ENCODE measurements around the gene ZCCHC24.

Gene ZCCHC24

DNA sequence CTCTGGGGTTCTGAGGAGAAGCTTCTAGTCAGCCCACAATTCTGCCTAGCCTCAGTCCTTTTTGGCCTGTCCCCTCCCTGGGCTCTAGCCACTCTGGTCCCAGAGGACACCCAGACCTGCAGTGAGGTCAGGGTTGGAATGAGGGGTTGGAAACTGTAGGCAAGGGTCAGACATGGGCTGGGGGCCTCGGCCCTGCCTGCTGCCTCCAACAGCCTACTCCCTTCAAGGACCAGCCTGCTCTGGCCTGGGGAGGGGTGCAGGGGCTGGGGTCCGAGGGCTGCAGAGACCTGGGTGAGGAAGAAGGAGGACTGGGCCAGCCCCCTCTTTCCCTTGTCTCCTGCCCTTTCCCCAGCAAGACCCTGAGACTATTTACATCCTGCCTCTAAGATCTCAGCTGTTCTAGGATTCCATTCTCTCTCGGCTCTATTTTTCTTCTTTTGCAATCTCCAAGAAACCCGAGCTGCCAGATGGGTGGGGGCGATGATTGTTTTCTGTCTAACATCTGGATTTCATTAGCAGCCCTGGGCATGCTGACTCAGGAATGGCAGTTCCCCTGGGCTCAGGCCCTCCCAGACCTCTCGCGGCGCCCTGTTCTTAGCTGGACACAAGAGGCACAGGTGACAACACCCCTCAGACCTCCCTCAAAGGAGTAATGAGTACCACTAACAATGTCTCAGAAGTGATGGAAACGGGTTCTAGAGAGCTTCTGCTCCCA is 23.1 kb downstream of the ZCCHC24 start:
- in situ Hi-C loops (cut with MboI; ENCODE audit: low sequenced_read_pairs): no loop called here
- Histone ChIP-seq H3K36me3 (replicated peaks) (no peaks in the 10 kb centered on the region), H3K27me3 (ENCODE audit: low read depth) (no peaks in the 10 kb centered on the region), H3K4me3 (no peak overlapping the region), H3K9me3 (no peaks in the 10 kb centered on the region), H3K4me1 (no peaks in the 10 kb centered on the region)
- no peak for DNase-seq (ENCODE audit: low spot score in 2 of 2)

DNA sequence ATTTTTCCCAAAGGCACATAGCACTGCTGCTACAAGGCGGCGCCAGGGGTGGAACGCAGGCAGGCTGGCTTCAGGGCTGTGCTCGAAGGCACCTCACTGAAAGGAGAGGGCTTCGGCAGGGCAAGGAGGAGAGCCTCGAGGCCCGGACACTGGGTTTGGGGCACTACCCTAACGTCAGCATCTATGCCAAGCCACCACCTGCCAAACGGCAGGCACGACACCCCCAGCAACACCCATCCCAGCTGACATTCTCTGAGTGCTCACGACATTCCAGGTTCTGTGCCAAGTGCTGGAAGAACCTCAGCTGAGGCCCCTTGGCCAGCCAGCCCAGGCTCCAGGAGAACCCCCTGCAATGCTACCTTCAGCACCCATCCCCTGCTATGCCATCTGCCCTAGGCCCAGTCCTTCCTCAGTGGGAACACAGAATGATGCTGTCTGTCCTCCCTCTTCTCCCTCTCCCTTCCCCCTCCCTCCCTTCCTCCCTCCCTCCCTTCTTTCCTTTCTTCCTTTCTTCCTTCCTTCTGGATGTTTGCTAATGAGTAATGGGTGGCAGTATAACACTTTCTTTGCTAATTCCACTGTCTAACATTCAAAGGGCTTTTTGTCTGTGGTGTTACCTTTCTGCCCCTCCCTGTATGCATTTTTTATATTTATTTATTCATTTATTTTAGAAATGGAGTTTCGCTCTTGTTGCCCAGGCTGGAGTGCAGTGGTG is 24.3 kb downstream of the ZCCHC24 start:
- no peak for DNase-seq (ENCODE audit: low spot score in 2 of 2)
- H3K4me1 ChIP-seq: no peaks in the 10 kb centered on the region
- no peaks in the 10 kb centered on the region for H3K9me3 ChIP-seq
- no peaks in the 10 kb centered on the region for H3K27me3 ChIP-seq (ENCODE audit: low read depth)
- H3K36me3 ChIP-seq (replicated peaks): no peaks in the 10 kb centered on the region
- H3K4me3 ChIP-seq: no peak overlapping the region
- in situ Hi-C loops (cut with MboI; ENCODE audit: low sequenced_read_pairs): no loop called here

DNA sequence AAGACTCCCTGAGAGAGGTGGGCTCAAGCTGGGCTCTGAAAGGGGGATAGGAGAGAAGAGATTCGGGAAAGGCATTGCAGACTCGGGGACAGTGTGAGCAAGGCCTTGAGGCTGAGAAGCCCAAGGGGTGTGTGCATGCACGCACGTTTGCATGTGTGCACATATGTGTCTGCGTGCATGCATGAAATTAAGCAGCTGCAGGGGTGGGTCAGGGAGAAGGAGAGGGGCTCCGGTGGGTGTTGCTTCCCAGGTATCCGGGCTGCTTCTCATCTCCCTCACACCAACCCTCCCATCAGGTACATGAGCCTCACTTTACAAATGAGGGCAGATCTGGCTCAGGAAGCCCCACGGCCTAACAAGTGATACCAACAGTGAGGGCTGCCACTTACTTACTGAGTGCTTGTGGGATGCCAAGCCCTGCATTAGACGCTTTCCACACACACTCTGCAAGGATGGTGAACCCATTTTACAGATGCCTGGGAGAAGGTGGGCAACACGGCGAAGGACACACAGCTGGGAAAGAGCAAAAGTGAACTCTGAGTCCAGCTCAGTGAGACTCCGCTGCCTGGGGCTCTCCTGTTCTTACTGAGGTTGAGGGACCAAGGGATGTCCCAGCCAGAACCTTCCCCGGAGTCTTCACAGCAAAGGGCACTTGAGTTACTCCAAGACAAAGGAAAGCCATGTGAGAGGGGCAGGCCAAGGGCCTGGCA is 26.4 kb downstream of the ZCCHC24 start:
- no peaks in the 10 kb centered on the region for H3K27me3 ChIP-seq (ENCODE audit: low read depth)
- H3K4me3 ChIP-seq: no peak overlapping the region
- DNase-seq (ENCODE audit: low spot score in 2 of 2): no peak
- H3K9me3 ChIP-seq: no peaks in the 10 kb centered on the region
- in situ Hi-C loops (cut with MboI; ENCODE audit: low sequenced_read_pairs): no loop called here
- H3K4me1 ChIP-seq: no peaks in the 10 kb centered on the region
- H3K36me3 ChIP-seq (replicated peaks): no peaks in the 10 kb centered on the region

DNA sequence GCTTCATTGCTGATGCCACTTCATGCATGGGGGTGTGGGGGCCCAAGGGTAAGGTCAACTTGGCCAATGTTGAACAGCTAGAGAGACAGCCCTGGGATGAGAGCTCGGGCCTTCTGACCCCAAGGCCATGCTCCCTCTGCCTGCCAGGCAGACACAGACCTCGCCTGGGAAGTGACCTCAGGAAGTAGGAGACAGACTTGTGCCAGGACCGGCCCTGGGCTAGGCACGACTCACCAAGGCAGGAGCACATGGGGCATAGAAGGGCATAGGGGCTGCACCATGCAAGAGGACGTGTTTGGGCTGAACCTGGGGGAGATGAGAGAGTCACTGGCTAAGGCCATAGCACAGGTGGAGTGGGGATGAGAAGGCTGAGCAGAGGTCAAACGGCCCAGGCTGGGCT is 27.1 kb downstream of the ZCCHC24 start:
- no peaks in the 10 kb centered on the region for H3K36me3 ChIP-seq (replicated peaks)

DNA sequence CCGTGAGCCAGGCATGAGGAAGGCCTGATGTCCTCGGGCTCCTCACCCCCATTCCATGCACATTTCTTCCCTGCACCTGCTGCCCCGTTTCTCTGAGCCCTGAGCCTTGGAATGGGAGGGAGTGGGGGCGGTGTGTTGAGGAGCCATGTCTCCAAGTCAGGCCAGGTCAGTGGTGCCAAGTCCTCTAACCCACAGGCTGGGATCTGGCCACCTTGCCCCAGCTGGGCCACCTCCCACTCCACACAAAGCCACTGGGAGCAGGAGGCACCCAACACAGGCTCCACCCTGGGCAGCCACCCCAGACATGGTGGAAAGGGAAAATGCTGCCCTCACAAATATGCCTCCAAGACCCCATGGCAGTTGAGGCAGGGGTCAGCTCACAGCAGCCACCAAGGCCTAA is 27.7 kb downstream of the ZCCHC24 start:
- Histone ChIP-seq H3K4me1 (no peaks in the 10 kb centered on the region), H3K27me3 (ENCODE audit: low read depth) (no peaks in the 10 kb centered on the region), H3K4me3 (no peak overlapping the region), H3K36me3 (replicated peaks) (no peaks in the 10 kb centered on the region), H3K9me3 (no peaks in the 10 kb centered on the region)
- in situ Hi-C loops (cut with MboI; ENCODE audit: low sequenced_read_pairs): no loop called here
- no peak for DNase-seq (ENCODE audit: low spot score in 2 of 2)

More for the DNA sequence above, 27.1 kb downstream of the ZCCHC24 start:
- Histone ChIP-seq H3K9me3 (no peaks in the 10 kb centered on the region), H3K27me3 (ENCODE audit: low read depth) (no peaks in the 10 kb centered on the region), H3K4me3 (no peak overlapping the region), H3K4me1 (no peaks in the 10 kb centered on the region)
- no peak for DNase-seq (ENCODE audit: low spot score in 2 of 2)
- in situ Hi-C loops (cut with MboI; ENCODE audit: low sequenced_read_pairs): no loop called here

DNA sequence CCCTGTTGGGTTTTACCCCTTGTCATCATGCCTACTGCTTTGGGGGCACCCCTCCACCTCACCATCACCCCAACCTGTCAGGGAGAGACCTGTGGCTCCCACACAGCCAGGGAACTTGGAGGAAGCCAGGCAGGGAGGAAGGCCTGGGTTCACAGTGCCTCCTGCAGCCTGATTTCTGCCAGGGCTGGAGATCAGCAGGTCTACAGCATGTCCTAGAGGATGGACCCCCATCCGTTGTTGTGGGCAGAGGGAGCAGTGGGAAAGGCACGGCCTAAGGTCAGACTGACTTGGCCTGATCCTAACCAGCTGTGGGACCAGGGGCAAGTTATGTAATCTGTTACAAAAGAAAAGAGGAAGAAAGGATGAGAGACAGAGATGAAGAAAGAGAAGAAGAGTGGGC is 28.2 kb downstream of the ZCCHC24 start:
- no peaks in the 10 kb centered on the region for H3K9me3 ChIP-seq
- H3K4me3 ChIP-seq: no peak overlapping the region
- no peak for DNase-seq (ENCODE audit: low spot score in 2 of 2)
- in situ Hi-C loops (cut with MboI; ENCODE audit: low sequenced_read_pairs): no loop called here
- H3K27me3 ChIP-seq (ENCODE audit: low read depth): no peaks in the 10 kb centered on the region
- no peaks in the 10 kb centered on the region for H3K36me3 ChIP-seq (replicated peaks)
- H3K4me1 ChIP-seq: no peaks in the 10 kb centered on the region

DNA sequence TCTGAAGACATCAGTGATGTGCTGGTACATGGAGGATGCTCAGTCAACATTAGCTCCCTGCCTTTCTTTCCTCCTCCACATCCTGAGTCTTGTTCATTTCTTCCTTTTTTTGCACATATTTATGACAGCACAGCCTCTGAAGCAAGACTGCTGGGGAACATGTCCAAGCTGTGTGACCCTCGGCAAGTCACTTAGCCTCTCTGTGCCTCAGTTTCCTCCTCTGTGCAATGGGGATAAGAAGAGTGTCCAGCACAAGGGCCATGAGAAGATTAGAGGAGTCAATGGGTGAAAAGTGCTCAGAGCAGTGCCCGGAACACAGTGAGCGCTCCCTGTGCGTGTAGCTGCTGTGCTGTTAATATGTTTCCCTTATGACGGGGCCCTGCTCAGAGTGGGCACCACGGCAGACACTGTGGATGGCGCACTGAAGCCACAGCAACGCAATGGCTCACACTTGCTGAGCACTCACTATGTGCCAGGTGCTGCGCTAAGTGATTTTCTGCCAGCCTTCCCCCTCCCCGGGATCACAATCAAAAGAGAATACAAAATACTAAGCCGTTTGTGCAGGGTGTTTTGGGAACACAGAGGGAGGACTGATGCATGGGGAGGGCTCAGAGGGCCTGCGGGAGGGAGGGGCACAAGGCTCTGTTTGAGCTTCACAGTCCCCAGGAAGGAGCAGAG is 28.7 kb downstream of the ZCCHC24 start:
- H3K36me3 ChIP-seq (replicated peaks): no peaks in the 10 kb centered on the region
- no peaks in the 10 kb centered on the region for H3K27me3 ChIP-seq (ENCODE audit: low read depth)
- in situ Hi-C loops (cut with MboI; ENCODE audit: low sequenced_read_pairs): no loop called here
- no peaks in the 10 kb centered on the region for H3K9me3 ChIP-seq
- no peak for DNase-seq (ENCODE audit: low spot score in 2 of 2)
- no peak overlapping the region for H3K4me3 ChIP-seq
- no peaks in the 10 kb centered on the region for H3K4me1 ChIP-seq

DNA sequence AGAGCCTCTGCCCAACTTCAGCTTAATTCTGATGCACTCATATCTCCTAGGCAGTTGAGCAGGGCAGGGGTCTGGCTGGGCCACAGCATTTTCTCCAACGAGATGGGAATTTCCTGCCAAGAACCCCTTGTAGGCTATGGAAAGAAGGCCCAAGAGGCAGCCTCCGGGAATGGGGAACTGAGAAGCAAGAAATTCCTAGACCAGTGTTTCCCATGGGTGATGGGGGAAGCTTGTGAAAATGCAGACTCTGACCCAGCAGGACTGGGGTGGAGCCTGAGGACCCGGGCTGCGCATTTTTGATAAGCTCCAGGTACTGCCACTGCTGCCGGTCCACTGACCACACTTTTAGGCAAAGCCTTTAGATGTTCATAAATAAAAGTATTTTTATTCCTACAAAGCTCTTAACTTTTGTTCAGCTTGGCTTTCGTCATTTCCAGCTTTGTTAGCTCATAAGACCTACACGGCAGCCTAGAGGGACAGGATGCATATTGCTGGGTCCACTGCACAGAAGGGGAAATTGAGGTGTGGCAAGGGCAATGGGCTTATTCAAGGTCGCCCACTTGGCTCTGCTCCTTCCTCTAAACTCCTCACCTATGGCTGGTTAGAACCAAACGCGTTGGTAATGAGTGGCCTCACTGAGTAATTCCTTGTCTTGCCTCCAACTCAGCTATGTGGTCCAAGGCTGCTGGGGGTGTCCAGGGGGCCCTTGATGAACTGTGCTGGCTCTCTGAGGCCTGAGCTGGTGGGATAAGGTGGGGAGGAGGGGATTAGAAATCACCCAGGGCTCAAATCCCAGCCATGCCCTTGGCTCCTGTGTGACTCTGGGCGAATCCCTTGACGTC is 29.5 kb downstream of the ZCCHC24 start:
- no peaks in the 10 kb centered on the region for H3K27me3 ChIP-seq (ENCODE audit: low read depth)
- H3K4me3 ChIP-seq: no peak overlapping the region
- in situ Hi-C loops (cut with MboI; ENCODE audit: low sequenced_read_pairs): no loop called here
- no peaks in the 10 kb centered on the region for H3K4me1 ChIP-seq
- no peaks in the 10 kb centered on the region for H3K9me3 ChIP-seq
- DNase-seq (ENCODE audit: low spot score in 2 of 2): no peak
- H3K36me3 ChIP-seq (replicated peaks): no peaks in the 10 kb centered on the region

DNA sequence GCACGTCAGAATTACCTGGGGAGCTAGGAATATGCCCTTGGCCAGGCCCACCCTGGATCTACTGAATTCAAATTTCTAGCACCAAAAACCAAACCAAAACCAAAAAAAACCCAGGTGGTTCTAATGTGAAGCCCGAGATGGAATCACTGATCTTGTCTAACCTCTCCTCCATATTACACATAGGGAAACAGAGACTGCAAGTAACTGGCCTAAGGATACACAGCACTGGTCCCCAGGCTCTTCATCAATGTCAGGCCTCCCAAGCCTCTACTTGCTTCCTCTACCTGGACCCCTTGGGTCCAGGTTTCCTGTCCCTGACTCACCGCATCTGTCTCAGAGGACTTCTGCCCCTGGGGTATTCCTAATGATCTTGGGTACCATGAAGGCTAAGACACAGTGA is 30.7 kb downstream of the ZCCHC24 start:
- no peak for DNase-seq (ENCODE audit: low spot score in 2 of 2)
- no peaks in the 10 kb centered on the region for H3K27me3 ChIP-seq (ENCODE audit: low read depth)
- H3K36me3 ChIP-seq (replicated peaks): no peaks in the 10 kb centered on the region
- in situ Hi-C loops (cut with MboI; ENCODE audit: low sequenced_read_pairs): no loop called here
- no peaks in the 10 kb centered on the region for H3K4me1 ChIP-seq
- no peak overlapping the region for H3K4me3 ChIP-seq
- H3K9me3 ChIP-seq: no peaks in the 10 kb centered on the region

DNA sequence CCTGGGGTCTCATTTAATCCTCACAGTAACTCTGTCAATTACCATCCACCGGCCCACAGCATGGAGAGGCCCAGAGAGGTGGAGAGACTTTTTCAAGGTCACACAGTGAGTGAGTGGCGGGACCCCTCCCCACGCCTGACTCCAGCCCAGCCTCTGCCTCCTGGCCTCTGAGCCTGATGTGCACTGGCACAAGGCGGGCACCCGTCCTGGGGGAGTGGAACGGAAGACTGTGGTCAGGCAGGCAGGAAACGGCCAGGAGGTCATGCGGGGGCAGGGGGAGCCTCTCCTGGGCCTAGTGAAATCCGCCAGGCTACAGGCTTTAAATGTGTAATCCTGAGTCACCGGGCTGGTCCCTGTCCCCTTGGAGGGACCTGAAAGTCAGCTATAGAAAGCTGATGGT is 32.2 kb downstream of the ZCCHC24 start:
- no peak overlapping the region for H3K4me3 ChIP-seq
- H3K36me3 ChIP-seq (replicated peaks): no peaks in the 10 kb centered on the region
- no peaks in the 10 kb centered on the region for H3K4me1 ChIP-seq
- in situ Hi-C loops (cut with MboI; ENCODE audit: low sequenced_read_pairs): no loop called here
- H3K27me3 ChIP-seq (ENCODE audit: low read depth): no peaks in the 10 kb centered on the region
- H3K9me3 ChIP-seq: no peaks in the 10 kb centered on the region
- DNase-seq (ENCODE audit: low spot score in 2 of 2): no peak

DNA sequence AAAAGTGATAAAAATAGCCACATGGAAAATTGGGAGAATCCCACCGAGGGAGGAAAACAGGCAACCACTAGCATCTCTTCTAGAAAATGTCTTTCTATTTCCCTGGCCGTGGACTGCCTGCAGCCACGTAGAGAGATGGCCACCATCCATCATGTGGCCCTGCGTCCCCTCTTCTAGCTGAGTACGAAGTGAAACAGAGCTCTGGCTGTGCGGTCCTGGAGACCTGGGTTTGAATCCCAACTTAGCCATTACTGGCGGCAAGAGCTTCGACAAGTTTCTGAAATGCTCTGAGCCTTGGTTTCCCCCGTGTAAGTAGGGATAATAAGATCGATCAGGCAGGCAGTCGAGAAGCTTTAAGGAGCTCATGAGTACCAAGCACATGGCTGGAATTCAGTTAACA is 32.9 kb downstream of the ZCCHC24 start:
- no peaks in the 10 kb centered on the region for H3K4me1 ChIP-seq
- H3K9me3 ChIP-seq: no peaks in the 10 kb centered on the region
- in situ Hi-C loops (cut with MboI; ENCODE audit: low sequenced_read_pairs): no loop called here
- H3K27me3 ChIP-seq (ENCODE audit: low read depth): no peaks in the 10 kb centered on the region
- H3K36me3 ChIP-seq (replicated peaks): no peaks in the 10 kb centered on the region
- H3K4me3 ChIP-seq: no peak overlapping the region
- DNase-seq (ENCODE audit: low spot score in 2 of 2): no peak

DNA sequence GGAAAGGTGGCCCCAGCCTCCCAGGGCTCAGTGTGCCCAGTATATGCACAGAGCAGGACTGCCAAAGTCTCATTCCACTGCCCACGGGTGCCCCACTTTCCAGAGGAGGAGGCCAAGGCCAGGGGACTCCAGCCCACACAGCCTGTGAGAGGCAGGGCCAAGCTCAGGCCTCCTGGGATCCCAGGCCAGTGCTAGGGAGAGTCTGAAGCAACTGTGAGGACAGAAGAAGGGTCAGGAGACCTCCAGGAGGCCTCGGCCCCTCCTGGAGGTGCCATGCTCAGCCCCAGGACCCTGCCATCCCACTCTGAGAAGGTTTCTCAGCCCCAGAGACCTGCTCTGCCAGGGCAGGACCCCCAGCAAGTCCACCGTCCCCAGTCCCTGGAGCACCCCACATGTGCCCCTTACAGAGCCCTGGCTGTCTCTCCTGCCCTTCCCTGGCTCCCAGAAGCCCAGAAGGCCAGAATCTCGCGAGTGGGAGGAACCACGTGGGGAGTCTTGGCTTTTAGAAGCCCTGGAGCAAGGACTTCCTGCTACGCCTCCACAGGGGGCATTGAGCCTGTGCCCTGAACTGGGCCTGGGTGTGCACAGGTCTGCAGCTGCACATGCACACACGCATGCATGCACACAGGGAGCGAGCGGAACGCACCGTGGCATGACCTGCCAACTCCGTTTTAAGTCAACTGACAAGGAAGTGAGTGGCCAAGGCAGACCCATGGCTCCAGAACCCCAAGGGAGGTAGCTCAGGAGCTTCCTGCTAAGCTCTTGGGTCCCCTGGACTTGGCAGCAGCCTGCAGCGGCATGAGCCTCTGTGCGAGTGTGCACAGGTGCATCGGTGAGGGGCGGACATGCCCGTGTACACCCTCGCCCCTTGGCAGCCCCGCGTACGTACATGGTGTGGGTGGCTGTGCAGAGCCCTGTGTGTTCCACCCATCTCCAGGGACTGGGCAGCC is 33.6 kb downstream of the ZCCHC24 start:
- Histone ChIP-seq H3K9me3 (no peaks in the 10 kb centered on the region), H3K27me3 (ENCODE audit: low read depth) (no peaks in the 10 kb centered on the region), H3K4me1 (no peaks in the 10 kb centered on the region), H3K36me3 (replicated peaks) (no peaks in the 10 kb centered on the region), H3K4me3 (no peak overlapping the region)
- in situ Hi-C loops (cut with MboI; ENCODE audit: low sequenced_read_pairs): no loop called here
- no peak for DNase-seq (ENCODE audit: low spot score in 2 of 2)

All from HAP-1 (cell line).